HepG2 (cell line): ENCODE data around the gene TMEM135. TPM values are rescaled to one million over a fixed set of nuclear protein-coding genes. Genes with fewer than 3 reads are reported as not detected.

Experiments used
- ATAC-seq: fragments of 200-7000 bp; cut with Tn5 transposase; 3 replicates; pipeline ENCODE4 v1.9.1; 2020; ENCODE audit warnings: mild to moderate bottlenecking, moderate library complexity
- BruUV-seq: library from RNA; stranded (reverse); fragments of 400-500 nt; replicated peaks from 2 replicates; lab custom pipeline; 2021; lab: Mats Ljungman, UMichigan
- CTCF ChIA-PET: fragments of 300-600 bp; formaldehyde crosslinking; extraction: SDS; loops from one replicate; lab custom pipeline; 2021; ENCODE audit warnings: low total read pairs, inconsistent platforms, low intra/inter-chr PET ratio; lab: Yijun Ruan, JAX
- POLR2A ChIA-PET: fragments of 350-600 bp; sonication (Branson Sonifier 250); formaldehyde crosslinking; loops from one replicate; lab custom pipeline; 2020; ENCODE audit warnings: antibody characterized with exemption, inconsistent platforms; lab: Yijun Ruan, JAX
- DNase-seq: peaks from one replicate; pipeline ENCODE4 v3.0.0-alpha.2; 2015; ENCODE audit warnings: low spot score
- FAIRE-seq: peaks from 3 replicates; lab custom pipeline; 2011; peaks lifted over from hg19 to GRCh38; lab: Jason Lieb, UNC
- H2AFZ ChIP-seq: one replicate; pipeline ENCODE4 v1.6.1; 2011; ENCODE audit warnings: low read length, inconsistent platforms
- H3K27ac ChIP-seq: fragments of 300-600 bp; 3 replicates; pipeline ENCODE4 v1.8.0; 2011; ENCODE audit warnings: mixed run types, mild to moderate bottlenecking, mixed read lengths, low read length, inconsistent platforms; ENCODE audit not compliant: insufficient read depth; ENCODE audit errors: extremely low read length
- H3K27me3 ChIP-seq, 2 experiments: fragments of 200-600 bp in 1 of 2; 2 replicates in 1 of 2; 3 replicates in 1 of 2; pipeline versions ENCODE4 v1.6.0 to v1.8.0; 2011; ENCODE audit warnings: low read length in 2 of 2, mild to moderate bottlenecking in 2 of 2, moderate library complexity in 2 of 2, inconsistent platforms in 1 of 2; ENCODE audit not compliant: insufficient read depth in 2 of 2, control insufficient read depth in 1 of 2
- H3K36me3 ChIP-seq, 2 experiments: fragments of 200-600 bp in 1 of 2; replicated peaks in 1 of 2; 2 replicates in 1 of 2; 3 replicates in 1 of 2; pipeline versions ENCODE4 v1.5.1 to v1.8.0; 2011; ENCODE audit warnings: low read length in 2 of 2, inconsistent platforms in 1 of 2; ENCODE audit not compliant: insufficient read depth in 2 of 2, control insufficient read depth in 1 of 2
- H3K4me1 ChIP-seq: 2 replicates; pipeline ENCODE4 v1.5.1; 2012; ENCODE audit warnings: low read length, inconsistent platforms; ENCODE audit not compliant: insufficient read depth
- H3K4me2 ChIP-seq: 2 replicates; pipeline ENCODE4 v1.6.0; 2011; ENCODE audit warnings: low read depth, low read length, inconsistent platforms
- H3K4me3 ChIP-seq, 3 experiments: fragments of 200-600 bp in 1 of 3; sonication (generic), shearing (Covaris generic) in 1 of 3; replicated peaks in 1 of 3; 2 replicates each; pipeline ENCODE4 v1.5.1; 2011 to 2016; ENCODE audit warnings: low read length in 3 of 3, inconsistent platforms in 2 of 3, low read depth in 2 of 3, mild to moderate bottlenecking in 2 of 3, control low read depth in 1 of 3, mixed read lengths in 1 of 3; ENCODE audit not compliant: insufficient read depth in 1 of 3
- H3K79me2 ChIP-seq: one replicate; pipeline ENCODE4 v1.6.1; 2011; ENCODE audit warnings: low read length, inconsistent platforms; ENCODE audit not compliant: insufficient read depth
- H3K9ac ChIP-seq: 2 replicates; pipeline ENCODE4 v1.6.0; 2011; ENCODE audit warnings: mild to moderate bottlenecking, low read depth, low read length, inconsistent platforms; ENCODE audit not compliant: insufficient read depth
- H3K9me3 ChIP-seq: 2 replicates; pipeline ENCODE4 v1.5.1; 2012; ENCODE audit warnings: mild to moderate bottlenecking, low read length
- H4K20me1 ChIP-seq: 2 replicates; pipeline ENCODE4 v1.6.0; 2011; ENCODE audit warnings: inconsistent platforms, mild to moderate bottlenecking, low read length, moderate library complexity; ENCODE audit not compliant: insufficient read depth
- ATAD3A ChIP-seq: sonication (generic); formaldehyde crosslinking; IDR thresholded peaks from 2 replicates; pipeline ENCODE4 v1.4.0; 2020; ENCODE audit warnings: missing genetic modification reagents
- ATM ChIP-seq: fragments of 450-650 bp; IDR thresholded peaks from 2 replicates; pipeline ENCODE4 v1.7.1; 2017; ENCODE audit warnings: mild to moderate bottlenecking, borderline replicate concordance
- FOXP4 ChIP-seq: sonication (generic); formaldehyde crosslinking; IDR thresholded peaks from 2 replicates; pipeline ENCODE4 v1.4.0; 2020; ENCODE audit warnings: missing genetic modification reagents
- HDAC6 ChIP-seq: fragments of 200-600 bp; sonication (generic); IDR thresholded peaks from 2 replicates; pipeline ENCODE4 v1.7.0; 2017; ENCODE audit warnings: mild to moderate bottlenecking, antibody characterized with exemption, low read length, low read depth
- ISL2 ChIP-seq: sonication (generic); formaldehyde crosslinking; IDR thresholded peaks from 2 replicates; pipeline ENCODE4 v1.5.0; 2020; ENCODE audit warnings: missing genetic modification reagents
- KAT8 ChIP-seq: IDR thresholded peaks from 2 replicates; pipeline ENCODE4 v1.6.1; 2016; ENCODE audit warnings: missing genetic modification reagents, missing compliant biosample characterization
- KDM5B ChIP-seq: sonication (generic); formaldehyde crosslinking; IDR thresholded peaks from 2 replicates; pipeline ENCODE4 v1.4.0; 2020; ENCODE audit warnings: missing genetic modification reagents, mild to moderate bottlenecking, borderline replicate concordance
- PAWR ChIP-seq: sonication (generic); formaldehyde crosslinking; IDR thresholded peaks from 2 replicates; pipeline ENCODE4 v1.4.0; 2020; ENCODE audit warnings: missing genetic modification reagents, mild to moderate bottlenecking, borderline replicate concordance
- SAFB2 ChIP-seq: sonication (generic); formaldehyde crosslinking; IDR thresholded peaks from 2 replicates; pipeline ENCODE4 v1.5.1; 2020; ENCODE audit warnings: missing genetic modification reagents, low read depth, mild to moderate bottlenecking, borderline replicate concordance
- ZNF431 ChIP-seq: sonication (generic); formaldehyde crosslinking; IDR thresholded peaks from 2 replicates; pipeline ENCODE4 v1.9.0; 2022; ENCODE audit warnings: missing genetic modification reagents, low read depth, mild to moderate bottlenecking, borderline replicate concordance
- ZNF512 ChIP-seq: sonication (generic); formaldehyde crosslinking; IDR thresholded peaks from 2 replicates; pipeline ENCODE4 v1.4.0; 2020; ENCODE audit warnings: mild to moderate bottlenecking, missing genetic modification reagents
- ZNF703 ChIP-seq: sonication (generic); formaldehyde crosslinking; IDR thresholded peaks from 2 replicates; pipeline ENCODE4 v1.5.1; 2020; ENCODE audit warnings: missing genetic modification reagents, mild to moderate bottlenecking, moderate library complexity, borderline replicate concordance
- ZNF713 ChIP-seq: sonication (generic); formaldehyde crosslinking; IDR thresholded peaks from 2 replicates; pipeline ENCODE4 v1.4.0; 2020; ENCODE audit warnings: mild to moderate bottlenecking, missing genetic modification reagents
- ZNF720 ChIP-seq: sonication (generic); formaldehyde crosslinking; IDR thresholded peaks from 2 replicates; pipeline ENCODE4 v1.4.0; 2020; ENCODE audit warnings: missing genetic modification reagents
- ZNF747 ChIP-seq: sonication (generic); formaldehyde crosslinking; IDR thresholded peaks from 2 replicates; pipeline ENCODE4 v1.8.1; 2023; ENCODE audit warnings: missing genetic modification reagents, mild to moderate bottlenecking, borderline replicate concordance
- ZNF749 ChIP-seq: sonication (generic); formaldehyde crosslinking; IDR thresholded peaks from 2 replicates; pipeline ENCODE4 v1.8.0; 2022; ENCODE audit warnings: mild to moderate bottlenecking, missing genetic modification reagents, moderate library complexity, borderline replicate concordance
- WGBS: methylation state at CpG from one replicate; pipeline ENCODE4 v1.1.6; 2017; ENCODE audit warnings: low lambda C conversion rate; 5-methylcytosine and 5-hydroxymethylcytosine counted together
- in situ Hi-C: cut with HindIII; loops from 2 replicates; pipeline ENCODE4 v1.10.0; 2017; ENCODE audit warnings: low pct_unique_long_range_greater_than_20kb; ENCODE audit not compliant: extremely low pct_ligation_motif_present
- intact Hi-C: fragments of 100-400 bp; cut with micrococcal nuclease; formaldehyde crosslinking; loops from one replicate; pipeline ENCODE4 v1.10.0; 2022; ENCODE audit not compliant: unreplicated experiment
- polyA plus RNA-seq, 8 experiments: library from polyadenylated mRNA; depleted of rRNA in 3 of 8; stranded (reverse) in 7 of 8; unstranded in 1 of 8; fragments of >200 nt; fragmentation: Illumina TruSeq in 4 of 8; extraction: Trizol in 4 of 8; gene quantifications; 2 replicates each; pipeline versions ENCODE4 v1.2.1 to v1.2.3, GENCODE V29; 2011 to 2016; ENCODE audit warnings: low read depth in 4 of 8, missing spikeins in 1 of 8, mixed read lengths in 1 of 8; ENCODE audit not compliant: insufficient read depth in 1 of 8
- total RNA-seq, 5 experiments: library from RNA; depleted of rRNA; stranded (reverse); fragments of >200 nt; fragmentation: Illumina TruSeq; extraction: Trizol; gene quantifications; 2 replicates each; pipeline ENCODE4 v1.2.3, GENCODE V29; 2016; ENCODE audit warnings: low read depth in 1 of 5

The TMEM135 gene
- total and polyA plus RNA-seq, 2 of the 13 experiments (the other 11 are each of a cell fraction or from before 2014, with no cell fraction given): 36.6 to 88.9 TPM

- intact Hi-C loops: loop anchor here (10.0 kb wide), 1 partner anchor 105 kb away; no protein-coding TSS in a partner anchor
- no peak overlapping the region for H2AFZ ChIP-seq
- peaks cover 13% of the 10 kb centered on the region for H3K79me2 ChIP-seq
- TF ChIP-seq ZNF512 (CRISPR knock-in tag): no peak
- peak; percentile 21; the same call in 1 of the 2 replicates for TF ChIP-seq FOXP4 (CRISPR knock-in tag)
- H3K9me3 ChIP-seq: no peaks in the 10 kb centered on the region
- no peak overlapping the region for H3K4me2 ChIP-seq
- ATAC-seq (peak; percentile 50; the same call in 2 of the 3 replicates), FAIRE-seq (no peak), DNase-seq (no peak)
- peaks cover 30% of the 10 kb centered on the region for H3K4me1 ChIP-seq
- H4K20me1 ChIP-seq: no peaks in the 10 kb centered on the region
- BruUV-seq: no TSS peak
- POLR2A ChIA-PET: no interaction called here
- H3K27ac ChIP-seq: no peak overlapping the region
- in situ Hi-C loops: no loop called here
- H3K9ac ChIP-seq: no peak overlapping the region
- H3K4me3 ChIP-seq: no peak overlapping the region
- CTCF ChIA-PET: no interaction called here
- 87% methylated on average over 1 of the region's 1 CpG for WGBS
- H3K27me3 ChIP-seq: no peaks in the 10 kb centered on the region
- H3K36me3 ChIP-seq: peaks cover 3 to 23% of the 10 kb centered on the region in 2 experiments; a peak in 3 of 5 replicates
Measured at GRCh38 chr11:87179621-87180020, 141.9 kb downstream of the TMEM135 start.

GRCh38 chr11:87180742-87181141, 143.0 kb downstream of the TMEM135 start:
- FAIRE-seq: no peak
- intact Hi-C loops: loop anchor here (10.0 kb wide), 1 partner anchor 104 kb away; no protein-coding TSS in a partner anchor
- ChIA-PET CTCF (no interaction called here), POLR2A (no interaction called here)
- Histone ChIP-seq H3K9ac (no peak overlapping the region), H3K27me3 (no peaks in the 10 kb centered on the region), H3K4me3 (no peak overlapping the region), H3K9me3 (no peaks in the 10 kb centered on the region), H2AFZ (no peak overlapping the region), H4K20me1 (no peaks in the 10 kb centered on the region), H3K27ac (no peak overlapping the region), H3K4me2 (no peak overlapping the region), H3K4me1 (peaks cover 19% of the 10 kb centered on the region), H3K79me2 (peaks cover 12% of the 10 kb centered on the region), H3K36me3 (peaks cover 3 to 23% of the 10 kb centered on the region in 2 experiments; a peak in 3 of 5 replicates)
- ATAC-seq: no peak
- in situ Hi-C loops: no loop called here
- no peak for DNase-seq
- WGBS: 97% methylated on average over 2 of the region's 2 CpGs
- no TSS peak for BruUV-seq
- TF ChIP-seq ATAD3A (CRISPR knock-in tag) (no peak), ZNF703 (no peak), HDAC6 (no peak), ZNF749 (CRISPR knock-in tag) (no peak), ZNF720 (CRISPR knock-in tag) (no peak), ZNF747 (CRISPR knock-in tag) (no peak), ATM (no peak), ZNF713 (no peak), SAFB2 (CRISPR knock-in tag) (no peak), KAT8 (CRISPR knock-in tag) (no peak), ISL2 (CRISPR knock-in tag) (no peak), KDM5B (no peak), ZNF431 (CRISPR knock-in tag) (no peak), PAWR (CRISPR knock-in tag) (no peak)
